HG03139 (cell line): ENCODE measurements around the gene NTN4.
"Not testable (repeated sequence)": the region's sequence is repeated elsewhere in the genome, so short reads cannot be mapped to it uniquely, and the experiment has no call there.

Experiments
- ATAC-seq: cut with Tn5 transposase; IDR thresholded peaks from one replicate; pipeline ENCODE4 v1.9.1; 2021; ENCODE audit not compliant: unreplicated experiment

NTN4 gene

GRCh38 chr12:95756362-95756761 is 34.2 kb downstream of the NTN4 start:
- ATAC-seq = no peak

GRCh38 chr12:95755261-95755865 is 35.2 kb downstream of the NTN4 start:
- ATAC-seq = no peak

- ATAC-seq = not testable (repeated sequence)
Measured at GRCh38 chr12:95746062-95746461, 44.5 kb downstream of the NTN4 start.

DNA sequence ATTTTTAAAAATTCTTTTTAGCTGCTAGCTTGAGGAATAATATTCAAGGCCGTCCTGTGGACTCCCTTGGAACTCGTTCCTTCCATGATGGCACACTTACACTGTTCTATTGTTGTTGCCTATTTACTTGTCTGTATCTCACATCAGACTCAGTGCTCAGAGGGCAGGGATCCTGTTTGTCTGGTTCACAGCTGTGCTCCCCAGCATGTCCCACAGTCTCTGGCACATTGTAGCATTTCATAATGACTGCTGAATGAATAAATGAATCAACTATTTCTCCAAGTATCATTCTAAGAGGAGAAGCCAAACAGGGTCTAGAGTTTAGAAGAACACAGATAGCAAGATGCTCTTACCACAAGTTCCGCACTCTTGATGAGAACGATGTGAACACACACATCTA is 48.0 kb downstream of the NTN4 start:
- ATAC-seq = no peak

- ATAC-seq = no peak
Measured at GRCh38 chr12:95741635-95742034, 48.9 kb downstream of the NTN4 start.

DNA sequence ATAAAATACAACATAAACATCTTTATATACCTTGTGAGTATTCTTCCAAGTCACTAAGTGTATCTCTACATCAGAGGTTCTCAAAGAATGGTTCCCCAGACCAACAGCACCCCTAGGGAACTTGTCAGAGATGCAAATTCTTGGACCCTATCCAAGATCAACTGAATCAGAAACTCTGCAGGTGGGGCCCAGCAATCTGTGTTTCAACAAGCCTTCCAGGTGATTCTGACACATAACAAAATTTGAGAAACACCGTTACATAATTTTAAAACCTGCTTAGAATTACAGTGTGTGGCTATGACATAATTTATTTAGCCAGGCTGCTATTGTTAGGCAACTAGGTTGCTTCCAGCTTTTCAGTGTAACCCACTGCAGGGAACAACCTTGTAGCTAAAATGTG is 49.8 kb downstream of the NTN4 start:
- ATAC-seq = no peak

- no peak for ATAC-seq
Measured at GRCh38 chr12:95739561-95740313, 50.8 kb downstream of the NTN4 start.

DNA sequence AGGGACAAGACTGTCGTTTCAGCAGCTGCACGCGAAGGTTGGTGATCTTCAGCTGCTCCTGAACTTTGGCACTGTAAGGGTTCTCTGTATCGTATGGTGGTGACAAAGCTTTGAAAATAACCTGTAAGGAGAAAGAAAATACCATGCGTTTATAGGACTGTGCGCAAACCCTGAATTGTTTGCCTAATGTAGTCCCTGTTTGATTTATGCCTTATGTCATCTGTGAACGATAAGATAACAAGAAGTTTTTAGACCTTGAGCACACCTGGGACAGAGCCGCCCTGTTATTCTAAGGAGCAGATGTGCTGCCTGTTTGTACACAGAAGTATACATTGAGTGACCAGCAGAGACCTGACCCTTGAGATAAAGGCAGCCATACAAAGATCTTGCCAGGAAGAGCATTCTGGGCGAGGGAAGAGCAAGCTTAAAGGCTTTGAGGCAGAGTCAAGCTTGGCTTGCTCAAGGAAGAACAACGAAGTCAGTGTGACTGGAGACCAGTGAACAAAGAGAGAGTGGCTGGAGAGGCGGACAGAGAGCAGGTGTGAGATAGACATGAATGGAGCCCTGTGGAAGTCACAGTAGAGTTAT is 52.4 kb downstream of the NTN4 start:
- ATAC-seq = no peak

GRCh38 chr12:95736631-95737030 is 53.9 kb downstream of the NTN4 start:
- no peak for ATAC-seq

GRCh38 chr12:95735728-95736127 is 54.8 kb downstream of the NTN4 start:
- not testable (repeated sequence) for ATAC-seq

- no peak for ATAC-seq
Measured at GRCh38 chr12:95733141-95733825, 57.3 kb downstream of the NTN4 start.

GRCh38 chr12:95731519-95731958 is 59.0 kb downstream of the NTN4 start:
- ATAC-seq = peak; percentile 77

GRCh38 chr12:95730457-95730856 is 60.1 kb downstream of the NTN4 start:
- no peak for ATAC-seq

DNA sequence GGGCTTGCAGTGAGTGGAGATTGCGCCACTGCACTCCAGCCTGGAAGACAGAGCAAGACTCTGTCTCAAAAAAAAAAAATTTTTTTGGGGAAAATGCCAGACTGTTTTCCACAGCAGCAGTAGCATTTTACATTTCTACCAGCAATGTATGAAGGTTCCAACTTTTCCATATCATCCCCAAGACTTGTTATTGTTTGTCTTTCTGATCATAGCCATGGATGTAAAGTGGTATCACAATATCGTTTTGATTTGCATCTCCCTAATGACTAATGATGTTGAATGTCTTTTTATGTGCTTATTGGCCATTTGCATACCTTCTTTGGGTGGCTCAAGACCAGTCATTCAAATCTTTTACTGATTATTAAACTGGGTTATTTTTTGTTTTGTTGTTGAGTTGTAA is 63.7 kb downstream of the NTN4 start:
- no peak for ATAC-seq

- no peak for ATAC-seq
Measured at GRCh38 chr12:95724767-95725166, 65.8 kb downstream of the NTN4 start.

GRCh38 chr12:95723693-95724384 is 66.7 kb downstream of the NTN4 start:
- peak; percentile 49 for ATAC-seq

DNA sequence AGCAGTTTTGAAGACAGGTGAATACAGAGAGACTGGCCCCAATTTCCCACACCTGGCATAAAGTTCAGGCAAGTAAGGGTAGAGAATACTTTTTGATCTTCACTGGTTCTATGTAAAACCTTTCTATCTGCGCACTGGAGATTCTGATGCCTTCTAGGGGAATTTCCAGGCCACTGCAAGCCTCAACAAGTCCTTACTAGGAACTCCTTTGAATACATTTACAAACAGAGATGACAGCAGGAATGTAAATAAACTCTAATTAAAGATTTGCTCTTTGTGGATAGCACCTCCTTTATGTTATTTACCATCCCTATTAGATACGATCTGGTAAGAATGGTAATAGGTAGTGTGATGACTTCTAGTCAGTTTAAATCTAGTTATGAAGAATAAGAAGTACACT is 69.2 kb downstream of the NTN4 start:
- no peak for ATAC-seq

DNA sequence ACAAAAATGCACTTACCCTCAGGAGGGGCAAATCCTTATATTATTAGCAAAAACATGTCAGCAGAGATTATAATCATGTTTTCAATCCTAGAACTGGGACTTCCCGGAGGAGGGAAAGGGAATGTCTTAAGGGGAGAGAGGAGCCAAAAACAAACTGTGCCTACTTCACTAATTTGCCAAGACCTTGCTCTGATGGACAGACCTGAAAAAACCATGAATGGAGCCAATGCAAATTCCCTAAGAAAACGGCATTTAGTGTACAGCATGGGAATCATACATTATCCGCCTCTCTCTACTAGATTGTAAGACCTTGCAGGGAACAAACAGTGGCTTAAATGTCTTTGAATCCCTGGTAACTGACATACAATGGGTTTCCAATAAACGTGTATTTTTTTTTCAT is 70.4 kb downstream of the NTN4 start:
- no peak for ATAC-seq

DNA sequence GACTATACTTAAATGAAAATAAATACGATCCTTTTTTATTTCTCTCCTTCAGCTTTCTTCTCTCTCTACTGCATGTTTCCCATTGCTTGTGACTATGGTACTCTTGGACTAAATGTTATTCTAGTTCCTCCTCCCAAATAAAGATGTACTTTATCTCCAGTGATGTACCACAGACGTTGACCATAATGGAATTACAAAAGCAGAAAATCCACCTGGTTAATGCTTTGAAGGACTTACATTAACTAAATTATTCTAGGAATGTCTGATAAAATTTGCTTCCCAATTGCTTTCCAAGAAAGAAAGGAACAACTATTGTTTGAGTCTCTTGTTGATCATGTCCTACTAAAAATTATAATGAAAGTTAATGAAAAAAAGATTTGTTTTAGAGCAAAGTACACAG is 71.8 kb downstream of the NTN4 start:
- no peak for ATAC-seq

GRCh38 chr12:95718006-95718431 is 72.5 kb downstream of the NTN4 start:
- no peak for ATAC-seq

DNA sequence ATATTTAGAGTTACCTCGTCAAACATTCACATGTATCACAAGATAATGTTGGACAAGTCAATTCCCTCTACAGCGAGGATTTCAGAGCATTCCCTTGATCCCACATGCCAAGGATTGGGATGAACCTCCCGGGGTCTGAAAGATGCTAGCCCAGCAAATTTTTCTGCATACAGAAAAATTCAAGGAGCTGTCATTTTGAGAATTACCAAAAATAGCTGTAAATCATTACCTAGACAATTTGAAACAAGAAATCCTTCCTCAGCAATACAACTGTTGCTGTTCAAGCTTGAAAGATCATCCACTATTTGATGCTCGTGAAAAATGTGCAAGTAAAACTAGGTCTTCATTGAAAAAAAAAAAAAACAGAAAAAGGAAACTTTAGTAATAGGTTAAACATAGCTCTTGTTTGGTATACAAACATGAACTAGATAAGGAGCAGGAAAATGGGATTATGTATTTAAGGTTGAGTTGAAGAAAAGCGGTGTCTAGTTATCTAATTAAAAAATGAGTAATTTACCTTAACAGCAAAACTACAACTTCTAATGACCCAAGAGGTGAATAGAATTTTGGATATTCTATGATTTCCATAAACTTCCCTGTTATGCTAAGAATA is 73.1 kb downstream of the NTN4 start:
- ATAC-seq = no peak
